HepG2 (cell line): ENCODE measurements around the gene MTF1. TPM values are rescaled to one million over a fixed set of nuclear protein-coding genes. Genes with fewer than 3 reads are reported as not detected.

ENCODE experiments used
- AGO2 ChIP-seq: fragments of 200-400 bp; formaldehyde crosslinking; optimal IDR thresholded peaks from 2 replicates; pipeline ENCODE3; 2017; ENCODE audit warnings: mild to moderate bottlenecking, low read depth, low read length, moderate library complexity
- ARNTL ChIP-seq: sonication (generic); formaldehyde crosslinking; IDR thresholded peaks from 2 replicates; pipeline ENCODE4 v1.4.0; 2020; ENCODE audit warnings: mild to moderate bottlenecking, missing genetic modification reagents
- ASH2L ChIP-seq: fragments of 300-600, 200-600 bp; sonication (generic); IDR thresholded peaks from 2 replicates; pipeline ENCODE4 v1.7.0; 2017; ENCODE audit warnings: low read depth, mild to moderate bottlenecking, moderate library complexity, mixed read lengths, low read length; ENCODE audit not compliant: insufficient read length
- BCL6 ChIP-seq: IDR thresholded peaks from 2 replicates; pipeline ENCODE4 v1.6.1; 2016; ENCODE audit warnings: missing genetic modification reagents, missing compliant biosample characterization
- GPN1 ChIP-seq: sonication (generic); formaldehyde crosslinking; IDR thresholded peaks from 2 replicates; pipeline ENCODE4 v1.5.1; 2020; ENCODE audit warnings: missing genetic modification reagents, borderline replicate concordance
- HNF4A ChIP-seq: sonication (generic); formaldehyde crosslinking; IDR thresholded peaks from 2 replicates; pipeline ENCODE4 v1.4.0; 2020; ENCODE audit warnings: missing genetic modification reagents
- HNF4G ChIP-seq, 2 experiments: sonication (generic) in 1 of 2; formaldehyde crosslinking in 1 of 2; IDR thresholded peaks; 2 replicates each; pipeline versions ENCODE4 v1.4.0 to v1.6.1; 2011 to 2020; ENCODE audit warnings: borderline replicate concordance in 2 of 2, low read depth in 2 of 2, mild to moderate bottlenecking in 2 of 2, low read length in 1 of 2, missing genetic modification reagents in 1 of 2, moderate library complexity in 1 of 2
- HOXA9 ChIP-seq: sonication (generic); formaldehyde crosslinking; IDR thresholded peaks from 2 replicates; pipeline ENCODE4 v1.8.1; 2022; ENCODE audit warnings: missing genetic modification reagents, mild to moderate bottlenecking, moderate library complexity, borderline replicate concordance
- MYNN ChIP-seq: sonication (generic); formaldehyde crosslinking; IDR thresholded peaks from 2 replicates; pipeline ENCODE4 v1.4.0; 2020; ENCODE audit warnings: mild to moderate bottlenecking, low read depth, missing genetic modification reagents
- PCBP2 ChIP-seq: fragments of 200-400 bp; formaldehyde crosslinking; optimal IDR thresholded peaks from 2 replicates; pipeline ENCODE3; 2018; ENCODE audit warnings: low read length, low read depth; ENCODE audit not compliant: poor library complexity, severe bottlenecking
- REXO4 ChIP-seq: sonication (generic); formaldehyde crosslinking; IDR thresholded peaks from 2 replicates; pipeline ENCODE4 v1.8.0; 2022; ENCODE audit warnings: missing genetic modification reagents, mild to moderate bottlenecking, borderline replicate concordance
- TERF1 ChIP-seq: sonication (generic); formaldehyde crosslinking; IDR thresholded peaks from 2 replicates; pipeline ENCODE4 v1.8.0; 2022; ENCODE audit warnings: mild to moderate bottlenecking, missing genetic modification reagents, moderate library complexity
- THAP7 ChIP-seq: sonication (generic); formaldehyde crosslinking; IDR thresholded peaks from 2 replicates; pipeline ENCODE4 v1.8.1; 2023; ENCODE audit warnings: mild to moderate bottlenecking, missing genetic modification reagents
- UBTF ChIP-seq: sonication (generic); formaldehyde crosslinking; IDR thresholded peaks from 2 replicates; pipeline ENCODE4 v1.4.0; 2020; ENCODE audit warnings: mild to moderate bottlenecking, missing genetic modification reagents
- ZIK1 ChIP-seq: sonication (generic); formaldehyde crosslinking; IDR thresholded peaks from 2 replicates; pipeline ENCODE4 v1.5.0; 2020; ENCODE audit warnings: mild to moderate bottlenecking, low read depth, missing genetic modification reagents, borderline replicate concordance
- ZNF20 ChIP-seq: sonication (generic); formaldehyde crosslinking; IDR thresholded peaks from 2 replicates; pipeline ENCODE4 v1.4.0; 2020; ENCODE audit warnings: mild to moderate bottlenecking, moderate library complexity, missing genetic modification reagents
- ZNF441 ChIP-seq: sonication (generic); formaldehyde crosslinking; IDR thresholded peaks from 2 replicates; pipeline ENCODE4 v1.7.0; 2021; ENCODE audit warnings: missing genetic modification reagents, borderline replicate concordance
- ZNF670 ChIP-seq: sonication (generic); formaldehyde crosslinking; IDR thresholded peaks from 2 replicates; pipeline ENCODE4 v1.8.0; 2022; ENCODE audit warnings: mild to moderate bottlenecking, missing genetic modification reagents, borderline replicate concordance
- ZNF703 ChIP-seq: sonication (generic); formaldehyde crosslinking; IDR thresholded peaks from 2 replicates; pipeline ENCODE4 v1.5.1; 2020; ENCODE audit warnings: missing genetic modification reagents, mild to moderate bottlenecking, moderate library complexity, borderline replicate concordance
- ZNF713 ChIP-seq: sonication (generic); formaldehyde crosslinking; IDR thresholded peaks from 2 replicates; pipeline ENCODE4 v1.4.0; 2020; ENCODE audit warnings: mild to moderate bottlenecking, missing genetic modification reagents
- ZNF776 ChIP-seq: sonication (generic); formaldehyde crosslinking; IDR thresholded peaks from 2 replicates; pipeline ENCODE4 v1.4.0; 2020; ENCODE audit warnings: mild to moderate bottlenecking, missing genetic modification reagents
- ZSCAN20 ChIP-seq: sonication (generic); formaldehyde crosslinking; IDR thresholded peaks from 2 replicates; pipeline ENCODE4 v1.4.0; 2020; ENCODE audit warnings: missing genetic modification reagents, mild to moderate bottlenecking, borderline replicate concordance
- polyA plus RNA-seq, 8 experiments: library from polyadenylated mRNA; depleted of rRNA in 3 of 8; stranded (reverse) in 7 of 8; unstranded in 1 of 8; fragments of >200 nt; fragmentation: Illumina TruSeq in 4 of 8; extraction: Trizol in 4 of 8; gene quantifications; 2 replicates each; pipeline versions ENCODE4 v1.2.1 to v1.2.3, GENCODE V29; 2011 to 2016; ENCODE audit warnings: low read depth in 4 of 8, missing spikeins in 1 of 8, mixed read lengths in 1 of 8; ENCODE audit not compliant: insufficient read depth in 1 of 8
- total RNA-seq, 5 experiments: library from RNA; depleted of rRNA; stranded (reverse); fragments of >200 nt; fragmentation: Illumina TruSeq; extraction: Trizol; gene quantifications; 2 replicates each; pipeline ENCODE4 v1.2.3, GENCODE V29; 2016; ENCODE audit warnings: low read depth in 1 of 5
- TF ChIP-seq, protein P1 (sequence below): sonication (generic); formaldehyde crosslinking; IDR thresholded peaks from 2 replicates; pipeline ENCODE4 v1.5.0; 2020; ENCODE audit warnings: missing genetic modification reagents

The MTF1 gene
- total and polyA plus RNA-seq, 2 of the 13 experiments (the other 11 are each of a cell fraction or from before 2014, with no cell fraction given) = 2.4 to 3.3 TPM

GRCh38 chr1:37859507-37860345 is at the start of gene MTF1 (continued):
- TF ChIP-seq HNF4A (CRISPR knock-in tag) = no peak
- no peak; the same call in 1 of the 2 replicates for TF ChIP-seq ZNF713
- TF ChIP-seq BCL6 = peak; percentile 18
- no peak for TF ChIP-seq ZNF20
- TF ChIP-seq GPN1 (CRISPR knock-in tag) = no peak
- TF ChIP-seq THAP7 (CRISPR knock-in tag) = no peak; the same call in 1 of the 2 replicates
- peak; percentile 70 for TF ChIP-seq ASH2L
- no peak for TF ChIP-seq TERF1
- TF ChIP-seq ZIK1 = no peak
- peak; percentile 51; the same call in 1 of the 2 replicates for TF ChIP-seq ZNF670 (CRISPR knock-in tag)
- TF ChIP-seq AGO2 = peak; percentile 93
- TF ChIP-seq UBTF = peak; percentile 93
- no peak for TF ChIP-seq REXO4 (CRISPR knock-in tag)
- no peak for TF ChIP-seq MYNN
- no peak for TF ChIP-seq PCBP2
- no peak for TF ChIP-seq ZNF441 (CRISPR knock-in tag)
- no peak for TF ChIP-seq ZNF703 (CRISPR knock-in tag)
- no peak for TF ChIP-seq ZSCAN20 (CRISPR knock-in tag)
- TF ChIP-seq ARNTL = no peak
- peak; percentile 50; the same call in 1 of the 2 replicates for TF ChIP-seq ZNF776 (CRISPR knock-in tag)
- TF ChIP-seq, protein P1, sequence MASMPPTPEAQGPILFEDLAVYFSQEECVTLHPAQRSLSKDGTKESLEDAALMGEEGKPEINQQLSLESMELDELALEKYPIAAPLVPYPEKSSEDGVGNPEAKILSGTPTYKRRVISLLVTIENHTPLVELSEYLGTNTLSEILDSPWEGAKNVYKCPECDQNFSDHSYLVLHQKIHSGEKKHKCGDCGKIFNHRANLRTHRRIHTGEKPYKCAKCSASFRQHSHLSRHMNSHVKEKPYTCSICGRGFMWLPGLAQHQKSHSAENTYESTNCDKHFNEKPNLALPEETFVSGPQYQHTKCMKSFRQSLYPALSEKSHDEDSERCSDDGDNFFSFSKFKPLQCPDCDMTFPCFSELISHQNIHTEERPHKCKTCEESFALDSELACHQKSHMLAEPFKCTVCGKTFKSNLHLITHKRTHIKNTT = no peak
- TF ChIP-seq HNF4G (IDR thresholded peaks at IDR 0.05; ENCODE audit: borderline replicate concordance, low read depth, low read length) = no peak
- TF ChIP-seq HNF4G (CRISPR knock-in tag; IDR thresholded peaks at IDR 0.05; ENCODE audit: borderline replicate concordance, low read depth) = 0 out of 2 replicates have a peak, but pooled peaks have one; percentile 19
- TF ChIP-seq HOXA9 (CRISPR knock-in tag) = no peak
